Neural crest cell (in vitro differentiated cells): ENCODE measurements around the gene C22orf15. TPM values are rescaled to one million over a fixed set of nuclear protein-coding genes. Genes with fewer than 3 reads are reported as not detected.

Source experiments
- DNase-seq: peaks from one replicate; pipeline ENCODE4 v3.0.0; 2021; ENCODE audit warnings: low read depth, mixed read lengths, low spot score
- H3K27ac Mint-ChIP-seq: one replicate; pipeline ENCODE4 v1.8.0; 2021; ENCODE audit warnings: mild to moderate bottlenecking, mixed read lengths; ENCODE audit not compliant: unreplicated experiment
- H3K27me3 Mint-ChIP-seq: 2 replicates; pipeline ENCODE4 v1.8.0; 2021; ENCODE audit warnings: low read depth, mild to moderate bottlenecking, mixed read lengths
- H3K36me3 Mint-ChIP-seq: 2 replicates; pipeline ENCODE4 v1.8.0; 2021; ENCODE audit warnings: low read depth, mild to moderate bottlenecking, mixed read lengths
- H3K4me1 Mint-ChIP-seq: 2 replicates; pipeline ENCODE4 v1.8.0; 2021; ENCODE audit warnings: mixed read lengths
- H3K4me3 Mint-ChIP-seq: one replicate; pipeline ENCODE4 v1.8.0; 2021; ENCODE audit warnings: mild to moderate bottlenecking, mixed read lengths
- H3K9me3 Mint-ChIP-seq: 2 replicates; pipeline ENCODE4 v1.8.0; 2021; ENCODE audit warnings: mixed read lengths
- CTCF ChIP-seq: fragments of 200-600 bp; sonication (generic); conservative IDR thresholded peaks from 2 replicates; pipeline ENCODE4 v1.5.0; 2021; ENCODE audit warnings: antibody characterized with exemption, mild to moderate bottlenecking
- total RNA-seq: library from RNA; stranded (reverse); gene quantifications from 2 replicates; pipeline ENCODE4 v1.2.1, GENCODE V29; 2021

Gene C22orf15
- total RNA-seq, 1 donor from 2014 or later: 0.79 TPM

GRCh38 chr22:23764899-23765881 is 2.4 kb downstream of the C22orf15 start:
- no peaks in the 10 kb centered on the region for H3K9me3 Mint-ChIP-seq
- TF ChIP-seq CTCF: no peak
- no peak overlapping the region for H3K27ac Mint-ChIP-seq
- no peaks in the 10 kb centered on the region for H3K36me3 Mint-ChIP-seq
- H3K4me3 Mint-ChIP-seq: peak overlapping the region; percentile 71
- no peak for DNase-seq
- H3K27me3 Mint-ChIP-seq: no peaks in the 10 kb centered on the region
- H3K4me1 Mint-ChIP-seq: peaks cover 24% of the 10 kb centered on the region

GRCh38 chr22:23767303-23767672 is 4.5 kb downstream of the C22orf15 start:
- H3K27me3 Mint-ChIP-seq: no peaks in the 10 kb centered on the region
- no peaks in the 10 kb centered on the region for H3K36me3 Mint-ChIP-seq
- TF ChIP-seq CTCF: no peak
- no peak overlapping the region for H3K27ac Mint-ChIP-seq
- no peaks in the 10 kb centered on the region for H3K9me3 Mint-ChIP-seq
- H3K4me3 Mint-ChIP-seq: peak overlapping the region; percentile 76
- H3K4me1 Mint-ChIP-seq: peaks cover 22% of the 10 kb centered on the region
- DNase-seq: no peak

- TF ChIP-seq CTCF: peak; percentile 81
- peak within 1 kb of the TSS; percentile 94 for H3K4me3 Mint-ChIP-seq
- H3K9me3 Mint-ChIP-seq: no peaks in the 10 kb centered on the region
- peaks cover 18% of the 10 kb centered on the region for H3K4me1 Mint-ChIP-seq
- DNase-seq: peak; percentile 95
- H3K27ac Mint-ChIP-seq: peak within 1 kb of the TSS; percentile 96
- H3K36me3 Mint-ChIP-seq: no peaks in the 10 kb centered on the region
- H3K27me3 Mint-ChIP-seq: no peaks in the 10 kb centered on the region
Observed at GRCh38 chr22:23767673-23768548, 5.1 kb downstream of the C22orf15 start, which contains the start of gene CHCHD10. Gene CHCHD10 (minus strand): TSS chr22:23767972. CDS start chr22:23767874, 98 bp downstream.

- no peak for DNase-seq
- TF ChIP-seq CTCF: no peak
- peaks cover 7% of the 10 kb centered on the region for H3K27me3 Mint-ChIP-seq
- no peak overlapping the region for H3K27ac Mint-ChIP-seq
- H3K9me3 Mint-ChIP-seq: no peaks in the 10 kb centered on the region
- H3K4me1 Mint-ChIP-seq: peaks cover 17% of the 10 kb centered on the region
- no peaks in the 10 kb centered on the region for H3K36me3 Mint-ChIP-seq
- no peak overlapping the region for H3K4me3 Mint-ChIP-seq
Observed at GRCh38 chr22:23769321-23769965, 6.7 kb downstream of the C22orf15 start.

GRCh38 chr22:23772315-23772648 is 9.5 kb downstream of the C22orf15 start:
- Mint-ChIP-seq H3K4me1 (peaks cover 21% of the 10 kb centered on the region), H3K27ac (no peak overlapping the region), H3K27me3 (peaks cover 10% of the 10 kb centered on the region), H3K4me3 (peak overlapping the region; percentile 83), H3K9me3 (no peaks in the 10 kb centered on the region), H3K36me3 (no peaks in the 10 kb centered on the region)
- no peak for DNase-seq
- no peak for TF ChIP-seq CTCF
